HCT116 (cell line): ENCODE measurements around the gene ROBO1. TPM values are rescaled to one million over a fixed set of nuclear protein-coding genes. Genes with fewer than 3 reads are reported as not detected.

Source experiments
- ATAC-seq: fragments of 200-7000 bp; cut with Tn5 transposase; 2 replicates; pipeline ENCODE4 v1.9.1; 2020; ENCODE audit warnings: mild to moderate bottlenecking, moderate library complexity
- BruUV-seq: library from RNA; stranded (reverse); fragments of 400-500 nt; replicated peaks from 2 replicates; lab custom pipeline; 2021; lab: Mats Ljungman, UMichigan
- CTCF ChIA-PET: fragments of 300-600 bp; sonication (Branson Sonifier 250); formaldehyde crosslinking; loops from one replicate; lab custom pipeline; 2021; ENCODE audit warnings: antibody characterized with exemption; lab: Charles Lee
- POLR2A ChIA-PET: fragments of 300-600, 350-600 bp; sonication (Branson Sonifier 250); formaldehyde crosslinking; loops from one replicate; lab custom pipeline; 2021; ENCODE audit warnings: antibody characterized with exemption; lab: Charles Lee
- RAD21 ChIA-PET, 2 experiments: fragments of 300-600 bp; sonication (Branson Sonifier 250); formaldehyde crosslinking; loops; one replicate each; lab custom pipeline; 2023; ENCODE audit warnings: low total read pairs in 2 of 2; ENCODE audit not compliant: uncharacterized antibody in 2 of 2, unreplicated experiment in 2 of 2, low non-redundant PET in 1 of 2; lab: Charles Lee
- DNase-seq: peaks from one replicate; pipeline ENCODE4 v3.0.0-alpha.2; 2010; ENCODE audit warnings: low read depth, low spot score
- H2AFZ ChIP-seq: fragments of 200-600 bp; shearing (Covaris generic), sonication (generic); 2 replicates; pipeline ENCODE4 v1.6.1; 2017; ENCODE audit warnings: low read depth, mixed run types, mixed read lengths, antibody characterized with exemption, low read length; ENCODE audit not compliant: poor library complexity, severe bottlenecking
- H3K27ac ChIP-seq: 2 replicates; pipeline ENCODE4 v1.5.1; 2012; ENCODE audit warnings: low read depth, low read length
- H3K27me3 ChIP-seq: fragments of 200-600 bp; sonication (generic); 2 replicates; pipeline ENCODE4 v1.6.1; 2016; ENCODE audit warnings: mixed run types, low read length, mixed read lengths; ENCODE audit not compliant: insufficient read depth
- H3K36me3 ChIP-seq, 2 experiments: fragments of 200-500 bp in 1 of 2; fragments of 200-600 bp in 1 of 2; sonication (Bioruptor generic) in 1 of 2; sonication (generic) in 1 of 2; 2 replicates each; pipeline versions ENCODE4 v1.5.1 to v1.6.1; 2014 to 2016; ENCODE audit warnings: low read length in 2 of 2, inconsistent platforms in 1 of 2, mixed read lengths in 1 of 2, mixed run types in 1 of 2; ENCODE audit not compliant: insufficient read depth in 2 of 2, control insufficient read depth in 1 of 2
- H3K4me1 ChIP-seq, 2 experiments: fragments of 200-600 bp in 1 of 2; sonication (generic) in 1 of 2; 2 replicates each; pipeline versions ENCODE4 v1.5.1 to v1.6.1; 2012 to 2017; ENCODE audit warnings: low read length in 2 of 2, inconsistent platforms in 1 of 2, mild to moderate bottlenecking in 1 of 2, mixed read lengths in 1 of 2, mixed run types in 1 of 2, moderate library complexity in 1 of 2; ENCODE audit not compliant: insufficient read depth in 2 of 2, control insufficient read depth in 1 of 2
- H3K4me2 ChIP-seq: fragments of 200-600 bp; sonication (generic); 2 replicates; pipeline ENCODE4 v1.6.1; 2017; ENCODE audit warnings: mixed run types, low read length, mixed read lengths
- H3K4me3 ChIP-seq, 2 experiments: fragments of 200-600 bp in 1 of 2; sonication (generic) in 1 of 2; replicated peaks in 1 of 2; 2 replicates each; pipeline ENCODE4 v1.5.1; 2011 to 2016; ENCODE audit warnings: low read length in 2 of 2, control low read depth in 1 of 2, low read depth in 1 of 2, mild to moderate bottlenecking in 1 of 2, mixed read lengths in 1 of 2, mixed run types in 1 of 2
- H3K79me2 ChIP-seq: fragments of 200-600 bp; sonication (generic); 2 replicates; pipeline ENCODE4 v1.6.1; 2017; ENCODE audit warnings: mild to moderate bottlenecking, mixed run types, low read length, moderate library complexity, mixed read lengths; ENCODE audit not compliant: insufficient read depth
- H3K9ac ChIP-seq: fragments of 200-600 bp; sonication (generic); 2 replicates; pipeline ENCODE4 v1.6.1; 2016; ENCODE audit warnings: low read length, mixed read lengths
- H3K9me2 ChIP-seq: fragments of 200-600 bp; sonication (generic), shearing (Covaris generic); 2 replicates; pipeline ENCODE4 v1.6.1; 2017; ENCODE audit warnings: mixed run types, mild to moderate bottlenecking, moderate library complexity; ENCODE audit not compliant: insufficient read depth
- H3K9me3 ChIP-seq, 2 experiments: fragments of 200-500 bp in 1 of 2; fragments of 200-600 bp in 1 of 2; sonication (Bioruptor generic) in 1 of 2; sonication (generic) in 1 of 2; 2 replicates each; pipeline ENCODE4 v1.6.1; 2014 to 2017; ENCODE audit warnings: low read length in 2 of 2, mixed read lengths in 2 of 2, inconsistent platforms in 1 of 2, low read depth in 1 of 2, mild to moderate bottlenecking in 1 of 2, mixed run types in 1 of 2, moderate library complexity in 1 of 2; ENCODE audit not compliant: control insufficient read depth in 1 of 2, insufficient read depth in 1 of 2
- H4K20me1 ChIP-seq: fragments of 200-600 bp; sonication (generic), shearing (Covaris generic); 2 replicates; pipeline ENCODE4 v1.6.1; 2017; ENCODE audit warnings: mixed run types, mild to moderate bottlenecking, moderate library complexity; ENCODE audit not compliant: insufficient read depth
- CEBPB ChIP-seq: IDR thresholded peaks from 2 replicates; pipeline ENCODE4 v1.6.1; 2012; ENCODE audit warnings: low read depth
- EGR1 ChIP-seq: IDR thresholded peaks from 2 replicates; pipeline ENCODE4 v1.6.1; 2012; ENCODE audit warnings: low read depth
- ELF1 ChIP-seq: IDR thresholded peaks from 2 replicates; pipeline ENCODE4 v1.6.1; 2012; ENCODE audit warnings: low read depth, borderline replicate concordance
- EZH2phosphoT487 ChIP-seq: fragments of 200-600 bp; IDR thresholded peaks from 2 replicates; pipeline ENCODE4 v1.6.1; 2018; ENCODE audit warnings: antibody characterized with exemption, borderline replicate concordance
- FOSL1 ChIP-seq: IDR thresholded peaks from 2 replicates; pipeline ENCODE4 v1.6.1; 2012; ENCODE audit warnings: low read depth
- JUND ChIP-seq: IDR thresholded peaks from 2 replicates; pipeline ENCODE4 v1.6.1; 2012
- POLR2AphosphoS5 ChIP-seq: IDR thresholded peaks from 2 replicates; pipeline ENCODE4 v1.6.1; 2011; ENCODE audit warnings: mild to moderate bottlenecking, low read depth, low read length, moderate library complexity
- SP1 ChIP-seq: IDR thresholded peaks from 2 replicates; pipeline ENCODE4 v1.6.1; 2012; ENCODE audit warnings: low read depth
- SRF ChIP-seq: IDR thresholded peaks from 2 replicates; pipeline ENCODE4 v1.6.1; 2012; ENCODE audit warnings: low read depth
- YY1 ChIP-seq: IDR thresholded peaks from 2 replicates; pipeline ENCODE4 v1.6.1; 2011; ENCODE audit warnings: low read length, low read depth, moderate library complexity, mild to moderate bottlenecking; ENCODE audit not compliant: insufficient replicate concordance; ENCODE audit errors: extremely low read depth
- ZNF274 ChIP-seq: fragments of 200-500 bp; sonication (Bioruptor generic); IDR thresholded peaks from 2 replicates; pipeline ENCODE4 v1.6.1; 2014; ENCODE audit warnings: mild to moderate bottlenecking, low read depth, low read length, inconsistent platforms
- intact Hi-C: fragments of 100-400 bp; cut with micrococcal nuclease; formaldehyde crosslinking; loops from 2 replicates; pipeline ENCODE4 v1.10.0; 2022
- total RNA-seq: library from RNA; stranded (reverse); gene quantifications from one replicate; pipeline ENCODE4 v1.2.1, GENCODE V29; 2021; ENCODE audit not compliant: unreplicated experiment
- TF ChIP-seq, protein P1 (sequence below): IDR thresholded peaks from 2 replicates; pipeline ENCODE4 v1.6.1; 2012
- TF ChIP-seq, protein P2 (sequence below): IDR thresholded peaks from 2 replicates; pipeline ENCODE4 v1.6.1; 2012; ENCODE audit warnings: low read depth
- TF ChIP-seq, protein P3 (sequence below): IDR thresholded peaks from 2 replicates; pipeline ENCODE4 v1.6.1; 2012

Gene ROBO1
- total RNA-seq, 1 experiment from 2014 or later = 0.27 TPM

DNA sequence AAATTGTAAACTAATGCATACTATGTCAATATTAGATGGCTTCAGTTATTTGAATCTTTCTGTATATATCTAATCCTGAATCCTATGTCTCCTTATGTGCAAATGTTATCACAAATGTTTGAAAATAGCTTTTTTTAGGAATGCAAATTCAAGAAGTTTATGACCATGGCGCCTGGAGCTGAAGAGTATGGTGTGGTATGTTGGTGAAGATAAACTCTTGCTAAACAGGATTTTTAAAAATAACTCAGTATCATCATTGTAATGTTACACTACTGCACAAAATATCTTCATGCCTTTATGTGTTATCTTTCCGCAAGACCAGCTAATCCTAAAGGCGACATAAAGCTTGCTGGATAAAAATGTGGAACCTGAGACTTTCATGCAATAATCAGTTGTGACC is 382.6 kb downstream of the ROBO1 start:
- DNase-seq = no peak
- POLR2A ChIA-PET = no interaction called here
- no peaks in the 10 kb centered on the region for H3K36me3 ChIP-seq
- no peaks in the 10 kb centered on the region for H3K27me3 ChIP-seq
- peaks cover 0 to 10% of the 10 kb centered on the region in 2 experiments; a peak in 3 of 4 replicates for H3K9me3 ChIP-seq
- CTCF ChIA-PET = no interaction called here
- H3K9me2 ChIP-seq = no peaks in the 10 kb centered on the region
- no peak overlapping the region for H3K27ac ChIP-seq
- no TSS peak for BruUV-seq
- TF ChIP-seq EZH2phosphoT487 = no peak
- no peak for TF ChIP-seq FOSL1
- no peak for TF ChIP-seq EGR1
- TF ChIP-seq POLR2AphosphoS5 = no peak
- no peak for TF ChIP-seq SRF
- TF ChIP-seq, protein P1, sequence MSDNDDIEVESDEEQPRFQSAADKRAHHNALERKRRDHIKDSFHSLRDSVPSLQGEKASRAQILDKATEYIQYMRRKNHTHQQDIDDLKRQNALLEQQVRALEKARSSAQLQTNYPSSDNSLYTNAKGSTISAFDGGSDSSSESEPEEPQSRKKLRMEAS = no peak
- TF ChIP-seq JUND = no peak
- TF ChIP-seq, all 23 proteins: peak for 0
- intact Hi-C loops = no loop called here
- no peaks in the 10 kb centered on the region for H3K4me1 ChIP-seq
- no peak overlapping the region for H3K4me2 ChIP-seq
- no peak overlapping the region for H3K4me3 ChIP-seq
- ATAC-seq = no peak
- RAD21 ChIA-PET = no interaction called here
- H3K9ac ChIP-seq = no peak overlapping the region
- no peaks in the 10 kb centered on the region for H4K20me1 ChIP-seq
- H3K79me2 ChIP-seq = no peaks in the 10 kb centered on the region
- no peak overlapping the region for H2AFZ ChIP-seq

DNA sequence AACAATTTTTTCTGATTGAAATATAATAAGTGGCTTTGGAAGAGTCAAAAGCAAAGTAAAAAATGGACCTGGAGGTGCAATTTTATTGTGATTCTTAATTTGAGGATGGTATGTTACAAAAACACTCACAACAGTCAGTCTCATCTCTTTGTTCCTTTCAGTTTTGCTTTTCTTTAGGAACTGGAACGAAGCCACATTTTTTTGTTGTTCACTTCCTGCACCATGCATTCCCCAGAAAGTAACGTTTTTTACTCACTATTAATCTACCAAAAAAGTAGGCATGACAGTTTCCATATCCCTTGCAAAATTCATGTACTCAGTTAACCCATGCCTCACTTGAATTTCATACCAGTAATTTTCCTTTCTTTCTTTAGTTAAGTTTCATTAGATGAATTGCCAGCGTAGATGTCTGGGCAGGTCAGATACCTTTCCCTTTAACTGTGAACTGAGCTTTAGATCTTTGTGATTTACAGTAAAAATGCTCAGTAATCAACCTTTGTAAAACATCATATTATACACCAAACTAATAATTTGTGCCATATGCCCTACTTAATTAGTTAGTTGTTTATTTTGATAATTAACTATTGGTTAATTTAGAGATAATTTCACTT is 384.3 kb downstream of the ROBO1 start:
- Histone ChIP-seq H3K36me3 (no peaks in the 10 kb centered on the region), H3K4me2 (no peak overlapping the region), H4K20me1 (no peaks in the 10 kb centered on the region), H3K79me2 (no peaks in the 10 kb centered on the region), H2AFZ (no peak overlapping the region), H3K4me3 (no peak overlapping the region), H3K4me1 (no peaks in the 10 kb centered on the region), H3K27ac (no peak overlapping the region), H3K9ac (no peak overlapping the region), H3K9me3 (peaks cover 5 to 23% of the 10 kb centered on the region in 2 experiments; a peak in 3 of 4 replicates), H3K27me3 (no peaks in the 10 kb centered on the region), H3K9me2 (no peaks in the 10 kb centered on the region)
- no TSS peak for BruUV-seq
- ATAC-seq (no peak), DNase-seq (no peak)
- intact Hi-C loops = no loop called here
- CTCF ChIA-PET = no interaction called here
- POLR2A ChIA-PET = no interaction called here
- RAD21 ChIA-PET = no interaction called here
- TF ChIP-seq, protein P2, sequence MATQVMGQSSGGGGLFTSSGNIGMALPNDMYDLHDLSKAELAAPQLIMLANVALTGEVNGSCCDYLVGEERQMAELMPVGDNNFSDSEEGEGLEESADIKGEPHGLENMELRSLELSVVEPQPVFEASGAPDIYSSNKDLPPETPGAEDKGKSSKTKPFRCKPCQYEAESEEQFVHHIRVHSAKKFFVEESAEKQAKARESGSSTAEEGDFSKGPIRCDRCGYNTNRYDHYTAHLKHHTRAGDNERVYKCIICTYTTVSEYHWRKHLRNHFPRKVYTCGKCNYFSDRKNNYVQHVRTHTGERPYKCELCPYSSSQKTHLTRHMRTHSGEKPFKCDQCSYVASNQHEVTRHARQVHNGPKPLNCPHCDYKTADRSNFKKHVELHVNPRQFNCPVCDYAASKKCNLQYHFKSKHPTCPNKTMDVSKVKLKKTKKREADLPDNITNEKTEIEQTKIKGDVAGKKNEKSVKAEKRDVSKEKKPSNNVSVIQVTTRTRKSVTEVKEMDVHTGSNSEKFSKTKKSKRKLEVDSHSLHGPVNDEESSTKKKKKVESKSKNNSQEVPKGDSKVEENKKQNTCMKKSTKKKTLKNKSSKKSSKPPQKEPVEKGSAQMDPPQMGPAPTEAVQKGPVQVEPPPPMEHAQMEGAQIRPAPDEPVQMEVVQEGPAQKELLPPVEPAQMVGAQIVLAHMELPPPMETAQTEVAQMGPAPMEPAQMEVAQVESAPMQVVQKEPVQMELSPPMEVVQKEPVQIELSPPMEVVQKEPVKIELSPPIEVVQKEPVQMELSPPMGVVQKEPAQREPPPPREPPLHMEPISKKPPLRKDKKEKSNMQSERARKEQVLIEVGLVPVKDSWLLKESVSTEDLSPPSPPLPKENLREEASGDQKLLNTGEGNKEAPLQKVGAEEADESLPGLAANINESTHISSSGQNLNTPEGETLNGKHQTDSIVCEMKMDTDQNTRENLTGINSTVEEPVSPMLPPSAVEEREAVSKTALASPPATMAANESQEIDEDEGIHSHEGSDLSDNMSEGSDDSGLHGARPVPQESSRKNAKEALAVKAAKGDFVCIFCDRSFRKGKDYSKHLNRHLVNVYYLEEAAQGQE = no peak
- TF ChIP-seq SRF = no peak
- no peak for TF ChIP-seq POLR2AphosphoS5
- TF ChIP-seq, protein P1 = no peak
- TF ChIP-seq CEBPB = no peak
- no peak for TF ChIP-seq ELF1
- TF ChIP-seq ZNF274 = no peak
- TF ChIP-seq YY1 = no peak
- TF ChIP-seq SP1 = no peak
- TF ChIP-seq, protein P3, sequence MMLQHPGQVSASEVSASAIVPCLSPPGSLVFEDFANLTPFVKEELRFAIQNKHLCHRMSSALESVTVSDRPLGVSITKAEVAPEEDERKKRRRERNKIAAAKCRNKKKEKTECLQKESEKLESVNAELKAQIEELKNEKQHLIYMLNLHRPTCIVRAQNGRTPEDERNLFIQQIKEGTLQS = no peak
